Epithelial cell of proximal tubule (primary cell): ENCODE measurements around the gene MYO5B. TPM values are rescaled to one million over a fixed set of nuclear protein-coding genes. Genes with fewer than 3 reads are reported as not detected.

Source experiments
- DNase-seq: peaks from one replicate; pipeline ENCODE4 v3.0.0-alpha.2; 2011; ENCODE audit warnings: low read depth
- H3K4me3 ChIP-seq: 2 replicates; pipeline ENCODE4 v1.5.1; 2011; ENCODE audit warnings: low read depth, mild to moderate bottlenecking, low read length
- CTCF ChIP-seq: conservative IDR thresholded peaks from 2 replicates; pipeline ENCODE4 v1.5.1; 2012; ENCODE audit warnings: low read depth, mild to moderate bottlenecking, low read length
- total RNA-seq: library from RNA; depleted of rRNA; stranded (reverse); fragments of >200 nt; gene quantifications from 2 replicates; pipeline ENCODE4 v1.2.3, GENCODE V29; 2015

The MYO5B gene
- total RNA-seq, 1 donor from 2014 or later, result 48.4 TPM

DNA sequence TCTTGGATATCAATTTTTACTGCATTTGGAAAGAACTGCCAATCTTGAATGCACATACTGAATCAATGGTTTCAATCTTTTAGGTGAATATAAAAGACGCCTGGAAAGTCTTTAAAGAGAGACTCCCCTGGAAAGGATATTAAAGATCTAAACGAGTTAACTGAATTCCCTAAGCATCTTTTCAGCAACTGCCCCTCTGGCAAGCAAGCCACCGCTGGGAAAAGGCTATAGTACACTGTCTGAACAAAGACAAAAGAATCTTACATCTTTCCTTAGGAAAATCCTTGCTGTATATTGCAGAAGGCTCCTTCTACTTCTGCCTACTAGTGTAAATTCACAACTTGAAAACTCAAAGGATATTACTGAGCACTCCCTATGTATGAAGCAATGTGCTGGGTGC lies 28.0 kb downstream of the MYO5B start:
- no peak for TF ChIP-seq CTCF
- no peak for DNase-seq
- no peak overlapping the region for H3K4me3 ChIP-seq

DNA sequence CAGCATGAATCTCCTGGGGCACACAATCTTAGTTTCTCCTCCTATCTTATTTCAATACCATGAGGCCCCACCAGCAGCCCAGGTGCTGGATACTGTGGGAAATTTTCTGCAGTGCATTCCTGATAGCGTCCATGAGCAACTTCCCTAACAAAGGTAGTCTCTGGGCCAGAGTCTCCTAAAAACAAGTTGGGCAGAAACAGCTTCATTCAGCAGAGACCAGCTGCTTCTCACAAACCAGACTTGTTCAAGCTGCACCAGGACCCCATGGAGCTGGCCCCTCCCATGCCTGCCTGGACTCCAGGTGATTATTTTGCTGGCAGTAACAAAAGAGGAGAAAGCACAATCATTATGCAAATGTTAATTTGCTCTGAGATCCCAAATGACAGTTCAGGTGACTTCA lies 31.4 kb downstream of the MYO5B start:
- no peak for TF ChIP-seq CTCF
- no peak overlapping the region for H3K4me3 ChIP-seq
- no peak for DNase-seq

DNA sequence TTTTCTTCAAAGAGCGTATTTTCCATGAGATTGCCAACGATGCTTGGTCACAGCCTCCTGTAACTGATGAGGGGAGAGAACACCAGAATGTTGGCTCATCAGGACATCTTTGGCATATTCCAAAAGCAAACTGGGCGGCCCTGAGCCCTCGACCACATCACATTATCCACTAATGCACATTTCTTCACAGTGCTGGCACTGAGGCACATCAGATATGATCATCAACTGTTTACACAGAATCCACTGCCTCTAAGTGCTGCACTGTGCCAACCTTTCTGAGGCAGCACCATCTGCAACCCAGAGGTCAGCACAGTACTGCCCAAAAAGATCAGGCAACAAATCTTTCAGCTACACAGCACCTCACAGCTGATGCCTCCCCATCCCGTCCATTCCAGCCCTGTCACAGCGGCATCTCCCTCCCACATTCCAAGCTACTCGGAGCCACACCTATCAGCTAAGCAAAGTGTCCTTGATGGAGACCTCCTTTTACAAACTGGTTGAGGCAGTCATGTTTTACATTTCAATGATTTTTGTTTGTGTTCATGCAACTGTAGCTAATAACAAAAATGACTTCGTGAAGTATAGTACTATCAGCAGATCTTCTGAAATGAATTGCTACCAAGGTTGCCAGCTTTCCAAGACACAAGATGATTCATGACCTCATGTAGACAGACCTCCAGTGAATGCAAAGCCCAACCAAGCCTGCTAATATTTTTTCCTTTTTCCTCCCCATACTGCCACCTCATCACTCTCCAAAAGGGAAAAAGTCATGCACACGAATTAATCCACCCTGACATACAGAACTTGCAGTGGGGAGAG lies 32.3 kb downstream of the MYO5B start:
- TF ChIP-seq CTCF, result no peak
- DNase-seq, result no peak
- H3K4me3 ChIP-seq, result no peak overlapping the region

GRCh38 chr18:50161597-50162205 lies 33.2 kb downstream of the MYO5B start:
- TF ChIP-seq CTCF, result no peak
- no peak for DNase-seq
- no peak overlapping the region for H3K4me3 ChIP-seq

DNA sequence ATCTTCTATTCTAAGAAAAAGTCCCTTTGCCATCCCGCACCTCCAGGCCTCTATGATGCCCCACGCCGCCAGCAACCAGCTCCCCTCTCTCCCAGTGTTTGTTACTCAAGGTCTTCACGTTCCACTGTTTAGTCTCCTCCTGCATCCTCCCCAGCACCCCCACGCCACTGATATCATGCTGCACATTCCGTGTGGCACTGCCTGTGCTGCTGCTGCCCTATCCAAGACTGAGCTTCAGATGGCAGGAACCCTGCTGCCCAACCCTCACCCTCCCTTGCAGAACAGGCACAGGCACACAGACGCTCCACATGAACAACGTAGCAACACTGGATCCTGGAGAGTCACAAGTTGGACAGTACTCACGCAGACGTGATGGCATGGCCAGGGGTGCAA lies 35.3 kb downstream of the MYO5B start:
- H3K4me3 ChIP-seq, result no peak overlapping the region
- TF ChIP-seq CTCF, result no peak
- no peak for DNase-seq

GRCh38 chr18:50158866-50159653 lies 35.9 kb downstream of the MYO5B start:
- TF ChIP-seq CTCF, result no peak
- H3K4me3 ChIP-seq, result no peak overlapping the region
- DNase-seq, result no peak
